ENCODE data around the gene DYRK3. TPM values are rescaled to one million over a fixed set of nuclear protein-coding genes. Genes with fewer than 3 reads are reported as not detected.
A peak's percentile ranks its signal among the peaks of the same experiment; 100 is the strongest.

DYRK3 gene
- total and polyA plus RNA-seq, 9 of the 15 experiments (the other 6 are each of a cell fraction or from before 2014, with no cell fraction given), result 4.5 to 33.7 (median 25.7) TPM

DNA sequence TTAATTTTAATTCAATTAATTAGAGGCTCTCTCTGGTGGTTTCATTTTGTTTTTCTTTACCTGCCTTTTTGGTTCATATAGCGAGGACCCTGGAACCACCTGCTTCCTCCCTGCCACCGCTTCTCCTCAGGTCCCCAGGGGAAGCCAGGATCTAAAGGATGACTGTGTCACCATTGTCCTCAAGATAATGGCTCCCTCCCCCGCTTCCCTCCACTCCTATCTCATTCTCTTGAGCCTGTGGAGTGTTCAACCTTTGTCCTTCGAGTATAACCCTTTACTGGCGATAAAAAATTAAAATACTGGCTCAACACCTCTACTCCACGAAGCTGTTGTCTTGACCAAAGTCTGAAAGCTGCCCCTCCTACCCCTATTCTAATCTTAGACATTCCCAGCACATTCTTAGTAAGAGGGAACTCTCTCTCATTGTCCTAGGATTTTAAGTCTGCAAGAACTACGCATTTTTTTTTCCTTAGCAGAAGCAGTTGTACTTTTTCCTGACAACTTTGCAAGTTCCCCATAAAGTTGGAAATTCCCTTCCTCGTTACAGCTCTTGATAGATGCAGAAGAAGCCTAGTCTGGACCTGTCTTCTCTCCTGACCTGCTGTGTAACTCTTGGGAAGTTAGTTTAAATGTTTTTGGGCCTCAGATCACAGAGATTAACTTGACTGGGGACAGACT lies 36.8 kb downstream of the DYRK3 start (continued):
- peak; percentile 44 for TF ChIP-seq SAP30 (IDR thresholded peaks at IDR 0.05; ENCODE audit: borderline replicate concordance, insufficient read depth, low read depth, low read length, poor library complexity, severe bottlenecking)
- peak; percentile 82 for TF ChIP-seq JUND (IDR thresholded peaks at IDR 0.05; ENCODE audit: borderline replicate concordance, low read depth, low read length)
- peak; percentile 69; the same call in 1 of the 3 replicates for TF ChIP-seq JUND (tag; IDR thresholded peaks at IDR 0.05; ENCODE audit: borderline replicate concordance, low read depth, low read length)
- TF ChIP-seq, protein P1, sequence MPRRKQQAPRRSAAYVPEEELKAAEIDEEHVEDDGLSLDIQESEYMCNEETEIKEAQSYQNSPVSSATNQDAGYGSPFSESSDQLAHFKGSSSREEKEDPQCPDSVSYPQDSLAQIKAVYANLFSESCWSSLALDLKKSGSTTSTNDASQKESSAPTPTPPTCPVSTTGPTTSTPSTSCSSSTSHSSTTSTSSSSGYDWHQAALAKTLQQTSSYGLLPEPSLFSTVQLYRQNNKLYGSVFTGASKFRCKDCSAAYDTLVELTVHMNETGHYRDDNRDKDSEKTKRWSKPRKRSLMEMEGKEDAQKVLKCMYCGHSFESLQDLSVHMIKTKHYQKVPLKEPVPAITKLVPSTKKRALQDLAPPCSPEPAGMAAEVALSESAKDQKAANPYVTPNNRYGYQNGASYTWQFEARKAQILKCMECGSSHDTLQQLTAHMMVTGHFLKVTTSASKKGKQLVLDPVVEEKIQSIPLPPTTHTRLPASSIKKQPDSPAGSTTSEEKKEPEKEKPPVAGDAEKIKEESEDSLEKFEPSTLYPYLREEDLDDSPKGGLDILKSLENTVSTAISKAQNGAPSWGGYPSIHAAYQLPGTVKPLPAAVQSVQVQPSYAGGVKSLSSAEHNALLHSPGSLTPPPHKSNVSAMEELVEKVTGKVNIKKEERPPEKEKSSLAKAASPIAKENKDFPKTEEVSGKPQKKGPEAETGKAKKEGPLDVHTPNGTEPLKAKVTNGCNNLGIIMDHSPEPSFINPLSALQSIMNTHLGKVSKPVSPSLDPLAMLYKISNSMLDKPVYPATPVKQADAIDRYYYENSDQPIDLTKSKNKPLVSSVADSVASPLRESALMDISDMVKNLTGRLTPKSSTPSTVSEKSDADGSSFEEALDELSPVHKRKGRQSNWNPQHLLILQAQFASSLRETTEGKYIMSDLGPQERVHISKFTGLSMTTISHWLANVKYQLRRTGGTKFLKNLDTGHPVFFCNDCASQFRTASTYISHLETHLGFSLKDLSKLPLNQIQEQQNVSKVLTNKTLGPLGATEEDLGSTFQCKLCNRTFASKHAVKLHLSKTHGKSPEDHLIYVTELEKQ (CRISPR knock-in tag; IDR thresholded peaks at IDR 0.05), result no peak
- TF ChIP-seq MBD2 (IDR thresholded peaks at IDR 0.05; ENCODE audit: borderline replicate concordance, low read depth), result peak; percentile 56; the same call in 1 of the 2 replicates
- TF ChIP-seq TBL1XR1 (IDR thresholded peaks at IDR 0.05; ENCODE audit: low read length in 2 of 2), result 0 out of 4 replicates have a peak, but pooled peaks of 1 of the 2 experiments have one; percentile 49
- TF ChIP-seq, protein P2, sequence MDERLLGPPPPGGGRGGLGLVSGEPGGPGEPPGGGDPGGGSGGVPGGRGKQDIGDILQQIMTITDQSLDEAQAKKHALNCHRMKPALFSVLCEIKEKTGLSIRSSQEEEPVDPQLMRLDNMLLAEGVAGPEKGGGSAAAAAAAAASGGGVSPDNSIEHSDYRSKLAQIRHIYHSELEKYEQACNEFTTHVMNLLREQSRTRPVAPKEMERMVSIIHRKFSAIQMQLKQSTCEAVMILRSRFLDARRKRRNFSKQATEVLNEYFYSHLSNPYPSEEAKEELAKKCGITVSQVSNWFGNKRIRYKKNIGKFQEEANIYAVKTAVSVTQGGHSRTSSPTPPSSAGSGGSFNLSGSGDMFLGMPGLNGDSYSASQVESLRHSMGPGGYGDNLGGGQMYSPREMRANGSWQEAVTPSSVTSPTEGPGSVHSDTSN (CRISPR knock-in tag; IDR thresholded peaks at IDR 0.05; ENCODE audit: low read depth), result no peak
- TF ChIP-seq, protein P2 (tag; conservative IDR thresholded peaks at IDR 0.05; ENCODE audit: low read depth), result no peak
- peak; percentile 21 for TF ChIP-seq KDM5B (IDR thresholded peaks at IDR 0.05; ENCODE audit: insufficient replicate concordance, low read depth, low read length)
- TF ChIP-seq, protein P3, sequence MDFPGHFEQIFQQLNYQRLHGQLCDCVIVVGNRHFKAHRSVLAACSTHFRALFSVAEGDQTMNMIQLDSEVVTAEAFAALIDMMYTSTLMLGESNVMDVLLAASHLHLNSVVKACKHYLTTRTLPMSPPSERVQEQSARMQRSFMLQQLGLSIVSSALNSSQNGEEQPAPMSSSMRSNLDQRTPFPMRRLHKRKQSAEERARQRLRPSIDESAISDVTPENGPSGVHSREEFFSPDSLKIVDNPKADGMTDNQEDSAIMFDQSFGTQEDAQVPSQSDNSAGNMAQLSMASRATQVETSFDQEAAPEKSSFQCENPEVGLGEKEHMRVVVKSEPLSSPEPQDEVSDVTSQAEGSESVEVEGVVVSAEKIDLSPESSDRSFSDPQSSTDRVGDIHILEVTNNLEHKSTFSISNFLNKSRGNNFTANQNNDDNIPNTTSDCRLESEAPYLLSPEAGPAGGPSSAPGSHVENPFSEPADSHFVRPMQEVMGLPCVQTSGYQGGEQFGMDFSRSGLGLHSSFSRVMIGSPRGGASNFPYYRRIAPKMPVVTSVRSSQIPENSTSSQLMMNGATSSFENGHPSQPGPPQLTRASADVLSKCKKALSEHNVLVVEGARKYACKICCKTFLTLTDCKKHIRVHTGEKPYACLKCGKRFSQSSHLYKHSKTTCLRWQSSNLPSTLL (IDR thresholded peaks at IDR 0.05), result no peak
- peak; percentile 24; the same call in 1 of the 2 replicates for TF ChIP-seq RAD51 (IDR thresholded peaks at IDR 0.05; ENCODE audit: borderline replicate concordance, low read depth)
- TF ChIP-seq, protein P4, sequence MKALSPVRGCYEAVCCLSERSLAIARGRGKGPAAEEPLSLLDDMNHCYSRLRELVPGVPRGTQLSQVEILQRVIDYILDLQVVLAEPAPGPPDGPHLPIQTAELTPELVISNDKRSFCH (CRISPR knock-in tag; IDR thresholded peaks at IDR 0.05), result no peak
- TF ChIP-seq, protein P4 (tag; IDR thresholded peaks at IDR 0.05), result 0 out of 2 replicates have a peak, but pooled peaks have one; percentile 49
- TF ChIP-seq RBM17 (IDR thresholded peaks at IDR 0.05; ENCODE audit: borderline replicate concordance, low read depth, low read length), result no peak
- TF ChIP-seq TAL1 (IDR thresholded peaks at IDR 0.05), result peak; percentile 78
- no peak for TF ChIP-seq FIP1L1 (IDR thresholded peaks at IDR 0.05; ENCODE audit: low read depth, low read length, poor library complexity, severe bottlenecking)
- TF ChIP-seq ZNF785 (CRISPR knock-in tag; IDR thresholded peaks at IDR 0.05), result no peak
- no peak for TF ChIP-seq ZNF444 (CRISPR knock-in tag; IDR thresholded peaks at IDR 0.05)
